Measurements from ENCODE around the gene HHAT. TPM values are rescaled to one million over a fixed set of nuclear protein-coding genes. Genes with fewer than 3 reads are reported as not detected.

The HHAT gene
- total and polyA plus RNA-seq, 4 donors, result 1.2 to 11.3 (median 3.8) TPM

GRCh38 chr1:210292231-210292871 is 36.4 kb upstream of the HHAT start:
- no peaks in the 10 kb centered on the region for H3K9me3 ChIP-seq (ENCODE audit: control insufficient read depth in 4 of 4, insufficient read depth in 3 of 4, low read length in 3 of 4)
- H3K27ac ChIP-seq (ENCODE audit: low read depth in 1 of 2, low read length in 1 of 2), result peak overlapping the region in 1 of 2 donors; percentile 50
- TF ChIP-seq, protein P1, sequence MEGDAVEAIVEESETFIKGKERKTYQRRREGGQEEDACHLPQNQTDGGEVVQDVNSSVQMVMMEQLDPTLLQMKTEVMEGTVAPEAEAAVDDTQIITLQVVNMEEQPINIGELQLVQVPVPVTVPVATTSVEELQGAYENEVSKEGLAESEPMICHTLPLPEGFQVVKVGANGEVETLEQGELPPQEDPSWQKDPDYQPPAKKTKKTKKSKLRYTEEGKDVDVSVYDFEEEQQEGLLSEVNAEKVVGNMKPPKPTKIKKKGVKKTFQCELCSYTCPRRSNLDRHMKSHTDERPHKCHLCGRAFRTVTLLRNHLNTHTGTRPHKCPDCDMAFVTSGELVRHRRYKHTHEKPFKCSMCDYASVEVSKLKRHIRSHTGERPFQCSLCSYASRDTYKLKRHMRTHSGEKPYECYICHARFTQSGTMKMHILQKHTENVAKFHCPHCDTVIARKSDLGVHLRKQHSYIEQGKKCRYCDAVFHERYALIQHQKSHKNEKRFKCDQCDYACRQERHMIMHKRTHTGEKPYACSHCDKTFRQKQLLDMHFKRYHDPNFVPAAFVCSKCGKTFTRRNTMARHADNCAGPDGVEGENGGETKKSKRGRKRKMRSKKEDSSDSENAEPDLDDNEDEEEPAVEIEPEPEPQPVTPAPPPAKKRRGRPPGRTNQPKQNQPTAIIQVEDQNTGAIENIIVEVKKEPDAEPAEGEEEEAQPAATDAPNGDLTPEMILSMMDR (IDR thresholded peaks at IDR 0.05; ENCODE audit: control extremely low read depth, extremely low read depth), result no peak
- H3K9ac ChIP-seq (ENCODE audit: insufficient read depth in 1 of 2, low read length in 2 of 2), result peak overlapping the region in 1 of 2 donors; percentile 49
- WGBS, 2 donors, result 2 to 3% methylated on average over 51 to 56 of the region's 56 CpGs
- peak overlapping the region; percentile 33 for H3K4me3 ChIP-seq
- ATAC-seq (ENCODE audit: insufficient read depth, low FRiP score) (peak; percentile 84), DNase-seq (peak; percentile 35 to 69 (median 55))
- no peaks in the 10 kb centered on the region for H3K36me3 ChIP-seq (ENCODE audit: control insufficient read depth in 4 of 4, insufficient read depth in 4 of 4, low read length in 4 of 4)
- H3K27me3 ChIP-seq (ENCODE audit: control insufficient read depth in 3 of 3, insufficient read depth in 3 of 3, low read length in 2 of 3), result peaks cover 0 to 7% (median 2%) of the 10 kb centered on the region in 3 donors
- H3K4me1 ChIP-seq (ENCODE audit: control insufficient read depth in 5 of 5, insufficient read depth in 5 of 5, low read length in 5 of 5), result peaks cover 0 to 50% (median 11%) of the 10 kb centered on the region in 5 donors

DNA sequence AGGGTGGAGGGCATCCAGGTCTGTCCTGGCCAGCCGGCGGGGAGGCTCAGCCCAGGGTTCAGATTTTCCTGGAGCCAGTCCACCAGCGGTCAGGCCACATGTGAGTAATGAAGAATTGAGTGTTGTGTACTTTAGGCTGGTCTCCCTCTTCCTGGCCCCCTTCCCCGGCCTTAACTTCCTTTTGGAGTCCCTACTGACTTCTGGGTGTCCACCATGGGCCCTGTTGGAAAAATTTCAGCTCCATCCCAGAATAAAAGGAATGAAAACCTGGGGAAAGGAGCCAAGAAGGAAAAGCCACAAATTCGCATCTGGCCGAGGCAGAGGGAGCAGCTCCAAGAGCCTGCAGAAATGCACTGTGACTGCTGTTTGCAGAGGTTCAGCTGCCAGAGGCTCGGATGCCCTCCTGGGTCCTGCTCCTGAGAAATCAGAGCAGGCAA is 35.5 kb upstream of the HHAT start:
- Histone ChIP-seq H3K27ac (ENCODE audit: low read depth in 1 of 2, low read length in 1 of 2) (no peak overlapping the region), H3K36me3 (ENCODE audit: control insufficient read depth in 4 of 4, insufficient read depth in 4 of 4, low read length in 4 of 4) (no peaks in the 10 kb centered on the region), H3K9me3 (ENCODE audit: control insufficient read depth in 4 of 4, insufficient read depth in 3 of 4, low read length in 3 of 4) (no peaks in the 10 kb centered on the region), H3K9ac (ENCODE audit: insufficient read depth in 1 of 2, low read length in 2 of 2) (no peak overlapping the region), H3K4me1 (ENCODE audit: control insufficient read depth in 5 of 5, insufficient read depth in 5 of 5, low read length in 5 of 5) (peaks cover 0 to 50% (median 11%) of the 10 kb centered on the region in 5 donors), H3K4me3 (no peak overlapping the region), H3K27me3 (ENCODE audit: control insufficient read depth in 3 of 3, insufficient read depth in 3 of 3, low read length in 2 of 3) (peaks cover 0 to 7% (median 2%) of the 10 kb centered on the region in 3 donors)
- ATAC-seq (ENCODE audit: insufficient read depth, low FRiP score) (no peak), DNase-seq (peak; percentile 65 to 87 (median 84))
- TF ChIP-seq, protein P1 (IDR thresholded peaks at IDR 0.05; ENCODE audit: control extremely low read depth, extremely low read depth), result no peak
- WGBS, 2 donors, result 39 to 72% methylated on average over 7 of the region's 7 CpGs

- TF ChIP-seq, protein P1 (IDR thresholded peaks at IDR 0.05; ENCODE audit: control extremely low read depth, extremely low read depth), result no peak
- H3K9ac ChIP-seq (ENCODE audit: insufficient read depth in 1 of 2, low read length in 2 of 2), result peak overlapping the region in 1 of 2 donors; percentile 43
- DNase-seq, result peak; percentile 72 to 75 (median 72)
- H3K4me3 ChIP-seq, result no peak overlapping the region
- no peak for ATAC-seq (ENCODE audit: insufficient read depth, low FRiP score)
- peak overlapping the region in 1 of 2 donors; percentile 65 for H3K27ac ChIP-seq (ENCODE audit: low read depth in 1 of 2, low read length in 1 of 2)
- WGBS, 2 donors, result 57 to 72% methylated on average over 10 of the region's 10 CpGs
- H3K27me3 ChIP-seq (ENCODE audit: control insufficient read depth in 3 of 3, insufficient read depth in 3 of 3, low read length in 2 of 3), result peaks cover 0 to 7% (median 0%) of the 10 kb centered on the region in 3 donors
- H3K4me1 ChIP-seq (ENCODE audit: control insufficient read depth in 5 of 5, insufficient read depth in 5 of 5, low read length in 5 of 5), result peaks cover 0 to 50% (median 11%) of the 10 kb centered on the region in 5 donors
- no peaks in the 10 kb centered on the region for H3K9me3 ChIP-seq (ENCODE audit: control insufficient read depth in 4 of 4, insufficient read depth in 3 of 4, low read length in 3 of 4)
- no peaks in the 10 kb centered on the region for H3K36me3 ChIP-seq (ENCODE audit: control insufficient read depth in 4 of 4, insufficient read depth in 4 of 4, low read length in 4 of 4)
Measured at GRCh38 chr1:210294999-210295745, 33.5 kb upstream of the HHAT start.
